H9 (cell line): ENCODE measurements around the gene TPRN. TPM values are rescaled to one million over a fixed set of nuclear protein-coding genes. Genes with fewer than 3 reads are reported as not detected.

Experiments used
- DNase-seq: peaks from one replicate; pipeline ENCODE4 v3.0.0-alpha.2; 2017
- H2AFZ ChIP-seq: one replicate; pipeline ENCODE4 v1.6.1; 2013; ENCODE audit warnings: mild to moderate bottlenecking, low read length, control low read depth, moderate library complexity
- H2AK5ac ChIP-seq: 2 replicates; pipeline ENCODE4 v1.6.1; 2013; ENCODE audit warnings: low read length, control low read depth, mixed read lengths; ENCODE audit not compliant: insufficient read length
- H2BK120ac ChIP-seq: one replicate; pipeline ENCODE4 v1.6.1; 2013; ENCODE audit warnings: low read depth, mild to moderate bottlenecking, low read length, control low read depth, inconsistent platforms; ENCODE audit not compliant: poor library complexity, severe bottlenecking
- H2BK12ac ChIP-seq: 2 replicates; pipeline ENCODE4 v1.6.1; 2013; ENCODE audit warnings: low read length, control low read depth, mixed read lengths, low read depth; ENCODE audit not compliant: insufficient read length
- H2BK15ac ChIP-seq: 2 replicates; pipeline ENCODE4 v1.6.1; 2013; ENCODE audit warnings: low read depth, low read length, control low read depth
- H2BK20ac ChIP-seq: one replicate; pipeline ENCODE4 v1.6.1; 2013; ENCODE audit warnings: low read depth, mild to moderate bottlenecking, low read length, control low read depth, inconsistent platforms; ENCODE audit not compliant: poor library complexity, severe bottlenecking
- H2BK5ac ChIP-seq: 2 replicates; pipeline ENCODE4 v1.6.1; 2013; ENCODE audit warnings: low read length, control low read depth, mixed read lengths; ENCODE audit not compliant: insufficient read length
- H3K14ac ChIP-seq: 2 replicates; pipeline ENCODE4 v1.6.1; 2013; ENCODE audit warnings: low read length, control low read depth; ENCODE audit not compliant: insufficient read depth
- H3K18ac ChIP-seq: 2 replicates; pipeline ENCODE4 v1.6.1; 2013; ENCODE audit warnings: low read depth, mild to moderate bottlenecking, mixed read lengths, low read length, control low read depth; ENCODE audit not compliant: insufficient read length
- H3K23ac ChIP-seq: 2 replicates; pipeline ENCODE4 v1.6.1; 2013; ENCODE audit warnings: low read length, control low read depth, mixed read lengths, low read depth; ENCODE audit not compliant: insufficient read length
- H3K23me2 ChIP-seq: 2 replicates; pipeline ENCODE4 v1.6.1; 2013; ENCODE audit warnings: low read depth, mild to moderate bottlenecking, mixed read lengths, low read length, control low read depth; ENCODE audit not compliant: insufficient read length, poor library complexity, severe bottlenecking
- H3K27ac ChIP-seq: 2 replicates; pipeline ENCODE4 v1.5.1; 2013; ENCODE audit warnings: low read length, control low read depth, mixed read lengths, low read depth; ENCODE audit not compliant: insufficient read length
- H3K27me3 ChIP-seq: 2 replicates; pipeline ENCODE4 v1.6.1; 2013; ENCODE audit warnings: low read length, control low read depth, inconsistent platforms; ENCODE audit not compliant: insufficient read depth
- H3K4ac ChIP-seq: 2 replicates; pipeline ENCODE4 v1.6.1; 2013; ENCODE audit warnings: low read depth, mild to moderate bottlenecking, control low read depth, inconsistent platforms, low read length, moderate library complexity
- H3K4me1 ChIP-seq: 2 replicates; pipeline ENCODE4 v1.6.1; 2013; ENCODE audit warnings: low read length, control low read depth, inconsistent platforms; ENCODE audit not compliant: insufficient read depth
- H3K4me2 ChIP-seq: 2 replicates; pipeline ENCODE4 v1.6.1; 2013; ENCODE audit warnings: low read length, control low read depth, mixed read lengths; ENCODE audit not compliant: insufficient read length, insufficient read depth
- H3K56ac ChIP-seq: 2 replicates; pipeline ENCODE4 v1.6.1; 2013; ENCODE audit warnings: low read depth, mild to moderate bottlenecking, mixed read lengths, low read length, control low read depth; ENCODE audit not compliant: insufficient read length
- H3K79me1 ChIP-seq: 2 replicates; pipeline ENCODE4 v1.6.1; 2013; ENCODE audit warnings: low read depth, mild to moderate bottlenecking, moderate library complexity, low read length, control low read depth, inconsistent platforms; ENCODE audit not compliant: insufficient read depth, poor library complexity, severe bottlenecking
- H3K79me2 ChIP-seq: 2 replicates; pipeline ENCODE4 v1.6.1; 2013; ENCODE audit warnings: low read length, control low read depth, inconsistent platforms; ENCODE audit not compliant: insufficient read depth
- H3K9ac ChIP-seq: 2 replicates; pipeline ENCODE4 v1.6.1; 2013; ENCODE audit warnings: low read length, control low read depth, mixed read lengths; ENCODE audit not compliant: insufficient read length; ENCODE audit errors: extremely low read depth
- H3K9me3 ChIP-seq: one replicate; pipeline ENCODE4 v1.6.1; 2013; ENCODE audit warnings: low read depth, low read length, inconsistent platforms; ENCODE audit not compliant: control insufficient read depth
- H3T11ph ChIP-seq: one replicate; pipeline ENCODE4 v1.6.1; 2013; ENCODE audit warnings: mild to moderate bottlenecking, low read length, control low read depth, inconsistent platforms
- H4K20me1 ChIP-seq: one replicate; pipeline ENCODE4 v1.6.1; 2013; ENCODE audit not compliant: control insufficient read depth, insufficient read length, insufficient read depth
- H4K5ac ChIP-seq: 2 replicates; pipeline ENCODE4 v1.6.1; 2013; ENCODE audit warnings: low read depth, mild to moderate bottlenecking, mixed read lengths, low read length, control low read depth; ENCODE audit not compliant: insufficient read length
- H4K8ac ChIP-seq: replicated peaks from 2 replicates; pipeline ENCODE4 v1.6.1; 2013; ENCODE audit warnings: low read length, control low read depth, mixed read lengths, low read depth; ENCODE audit not compliant: insufficient read length
- H4K91ac ChIP-seq: 2 replicates; pipeline ENCODE4 v1.6.1; 2013; ENCODE audit warnings: low read depth, mild to moderate bottlenecking, moderate library complexity, mixed read lengths, low read length, control low read depth; ENCODE audit not compliant: insufficient read length
- H3K27ac Mint-ChIP-seq, 3 experiments: 2 replicates in 2 of 3; 3 replicates in 1 of 3; pipeline ENCODE4 v1.8.0; 2020 to 2021; ENCODE audit warnings: mixed read lengths in 3 of 3, mild to moderate bottlenecking in 1 of 3, moderate library complexity in 1 of 3
- H3K27me3 Mint-ChIP-seq: 2 replicates; pipeline ENCODE4 v1.8.0; 2021; ENCODE audit warnings: low read depth, mild to moderate bottlenecking, moderate library complexity, mixed read lengths
- H3K36me3 Mint-ChIP-seq, 3 experiments: 2 replicates in 2 of 3; 3 replicates in 1 of 3; pipeline ENCODE4 v1.8.0; 2020 to 2021; ENCODE audit warnings: low read depth in 3 of 3, mixed read lengths in 3 of 3; ENCODE audit not compliant: insufficient read depth in 1 of 3
- H3K4me1 Mint-ChIP-seq, 2 experiments: 2 replicates each; pipeline ENCODE4 v1.8.0; 2020; ENCODE audit warnings: mixed read lengths in 2 of 2
- H3K4me3 Mint-ChIP-seq, 2 experiments: 2 replicates in 1 of 2; 3 replicates in 1 of 2; pipeline ENCODE4 v1.8.0; 2020 to 2021; ENCODE audit warnings: mild to moderate bottlenecking in 2 of 2, mixed read lengths in 2 of 2, moderate library complexity in 1 of 2
- H3K9me3 Mint-ChIP-seq, 2 experiments: 2 replicates in 1 of 2; 3 replicates in 1 of 2; pipeline ENCODE4 v1.8.0; 2020; ENCODE audit warnings: mild to moderate bottlenecking in 2 of 2, mixed read lengths in 2 of 2, moderate library complexity in 1 of 2
- WGBS: extraction: QIAGEN DNeasy Blood & Tissue Kit; methylation state at CpG from one replicate; pipeline ENCODE4 v1.1.7; 2013; ENCODE audit warnings: missing lambda C conversion rate, low lambda C conversion rate, mixed read lengths; ENCODE audit not compliant: insufficient read length; ENCODE audit errors: extremely low coverage; 5-methylcytosine and 5-hydroxymethylcytosine counted together
- total RNA-seq: library from RNA; stranded (reverse); gene quantifications from 2 replicates; pipeline ENCODE4 v1.2.1, GENCODE V29; 2021
- TF ChIP-seq, protein P1 (sequence below): fragments of 200-600 bp; sonication (generic); conservative IDR thresholded peaks from 3 replicates; pipeline ENCODE4 v1.8.0; 2021; ENCODE audit warnings: antibody characterized with exemption, mild to moderate bottlenecking

The TPRN gene
- total RNA-seq, 1 experiment from 2014 or later: 30.7 TPM

DNA sequence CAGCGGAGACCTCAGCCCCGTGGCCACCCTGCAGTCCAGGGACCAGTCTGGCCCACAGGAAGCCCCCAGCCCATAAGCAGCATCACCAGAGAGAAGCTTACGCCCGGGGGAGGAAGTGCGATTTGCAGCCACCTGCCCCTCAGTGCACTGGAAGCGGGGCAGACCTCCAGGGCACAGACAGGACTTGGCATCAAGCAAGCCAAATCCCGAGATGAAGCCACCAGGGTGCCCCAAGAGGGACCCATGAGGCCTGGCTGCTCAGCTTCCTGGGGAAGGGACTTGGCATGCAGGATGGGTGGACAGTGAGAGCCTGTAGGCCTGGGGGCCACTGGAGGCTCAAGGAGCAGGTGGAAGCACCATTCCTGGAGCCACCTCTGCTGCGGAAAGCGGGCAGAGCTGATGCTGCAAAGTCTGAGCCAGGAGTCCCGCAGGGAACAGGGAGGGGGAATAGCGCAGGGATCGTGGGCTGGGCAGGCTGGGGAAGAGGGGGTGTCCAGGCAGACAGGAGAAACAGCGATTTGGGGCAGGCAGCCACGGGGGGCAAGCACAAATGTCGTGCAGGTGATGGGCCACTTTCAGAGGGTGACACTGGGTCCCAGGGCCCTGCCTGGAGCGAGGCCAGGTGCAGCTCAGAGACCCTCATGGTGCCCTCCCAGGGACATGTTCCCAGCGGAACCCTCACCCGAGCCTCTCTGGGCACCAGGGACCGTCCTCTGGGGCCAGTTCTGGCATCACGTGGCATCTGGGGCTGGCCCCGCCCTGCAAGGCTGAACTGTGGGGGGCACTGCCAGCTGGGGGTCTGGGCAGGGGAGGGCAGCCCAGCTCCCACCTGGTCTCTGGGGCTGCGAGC lies 33.9 kb downstream of the TPRN start:
- H3K4me2 ChIP-seq: no peak overlapping the region
- no CpG with 5 or more reads among the region's 22 CpGs for WGBS
- H3K27me3 ChIP-seq: peaks cover 42% of the 10 kb centered on the region; the same call in 1 of the 2 replicates
- H4K20me1 ChIP-seq: peaks cover 2% of the 10 kb centered on the region
- no peak overlapping the region for H3K23ac ChIP-seq
- no peaks in the 10 kb centered on the region for H3K4me1 ChIP-seq
- TF ChIP-seq, protein P1, sequence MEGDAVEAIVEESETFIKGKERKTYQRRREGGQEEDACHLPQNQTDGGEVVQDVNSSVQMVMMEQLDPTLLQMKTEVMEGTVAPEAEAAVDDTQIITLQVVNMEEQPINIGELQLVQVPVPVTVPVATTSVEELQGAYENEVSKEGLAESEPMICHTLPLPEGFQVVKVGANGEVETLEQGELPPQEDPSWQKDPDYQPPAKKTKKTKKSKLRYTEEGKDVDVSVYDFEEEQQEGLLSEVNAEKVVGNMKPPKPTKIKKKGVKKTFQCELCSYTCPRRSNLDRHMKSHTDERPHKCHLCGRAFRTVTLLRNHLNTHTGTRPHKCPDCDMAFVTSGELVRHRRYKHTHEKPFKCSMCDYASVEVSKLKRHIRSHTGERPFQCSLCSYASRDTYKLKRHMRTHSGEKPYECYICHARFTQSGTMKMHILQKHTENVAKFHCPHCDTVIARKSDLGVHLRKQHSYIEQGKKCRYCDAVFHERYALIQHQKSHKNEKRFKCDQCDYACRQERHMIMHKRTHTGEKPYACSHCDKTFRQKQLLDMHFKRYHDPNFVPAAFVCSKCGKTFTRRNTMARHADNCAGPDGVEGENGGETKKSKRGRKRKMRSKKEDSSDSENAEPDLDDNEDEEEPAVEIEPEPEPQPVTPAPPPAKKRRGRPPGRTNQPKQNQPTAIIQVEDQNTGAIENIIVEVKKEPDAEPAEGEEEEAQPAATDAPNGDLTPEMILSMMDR: no peak
- H2BK15ac ChIP-seq: no peak overlapping the region
- no peak overlapping the region for H2BK120ac ChIP-seq
- H3K4ac ChIP-seq: no peak overlapping the region
- peaks cover 20% of the 10 kb centered on the region for H3K23me2 ChIP-seq
- no peak overlapping the region for H2BK20ac ChIP-seq
- no peak overlapping the region for H4K91ac ChIP-seq
- Mint-ChIP-seq H3K36me3 (no peaks in the 10 kb centered on the region), H3K27ac (no peak overlapping the region), H3K9me3 (no peaks in the 10 kb centered on the region; a peak in 1 of 5 replicates), H3K27me3 (peaks cover 90% of the 10 kb centered on the region), H3K4me1 (peaks cover 3 to 12% of the 10 kb centered on the region in 2 experiments), H3K4me3 (no peak overlapping the region; a peak in 1 of 5 replicates)
- H3K79me2 ChIP-seq: no peaks in the 10 kb centered on the region
- no peak overlapping the region for H3K9ac ChIP-seq
- H2AK5ac ChIP-seq: no peak overlapping the region
- H3T11ph ChIP-seq: no peak overlapping the region
- H4K5ac ChIP-seq: no peak overlapping the region
- no peak overlapping the region for H3K56ac ChIP-seq
- H2BK5ac ChIP-seq: no peak overlapping the region
- H3K79me1 ChIP-seq: no peaks in the 10 kb centered on the region
- no peak overlapping the region for H2BK12ac ChIP-seq
- H3K18ac ChIP-seq: no peak overlapping the region
- H4K8ac ChIP-seq: no peak overlapping the region
- no peak overlapping the region for H3K14ac ChIP-seq
- no peak overlapping the region for H2AFZ ChIP-seq
- H3K9me3 ChIP-seq: no peaks in the 10 kb centered on the region
- DNase-seq: no peak
- H3K27ac ChIP-seq: no peak overlapping the region
